Loucy (cell line): ENCODE data around the gene DNMBP.

Experiments
- EZH2phosphoT487 ChIP-seq: fragments of 200-600 bp; IDR thresholded peaks from 2 replicates; pipeline ENCODE4 v1.6.1; 2018; ENCODE audit warnings: antibody characterized with exemption, mild to moderate bottlenecking, moderate library complexity, borderline replicate concordance
- TF ChIP-seq, protein P1 (sequence below): fragments of 200-600 bp; sonication (generic); conservative IDR thresholded peaks from 2 replicates; pipeline ENCODE4 v1.5.1; 2014; ENCODE audit warnings: mild to moderate bottlenecking, antibody characterized with exemption, low read length

DNA sequence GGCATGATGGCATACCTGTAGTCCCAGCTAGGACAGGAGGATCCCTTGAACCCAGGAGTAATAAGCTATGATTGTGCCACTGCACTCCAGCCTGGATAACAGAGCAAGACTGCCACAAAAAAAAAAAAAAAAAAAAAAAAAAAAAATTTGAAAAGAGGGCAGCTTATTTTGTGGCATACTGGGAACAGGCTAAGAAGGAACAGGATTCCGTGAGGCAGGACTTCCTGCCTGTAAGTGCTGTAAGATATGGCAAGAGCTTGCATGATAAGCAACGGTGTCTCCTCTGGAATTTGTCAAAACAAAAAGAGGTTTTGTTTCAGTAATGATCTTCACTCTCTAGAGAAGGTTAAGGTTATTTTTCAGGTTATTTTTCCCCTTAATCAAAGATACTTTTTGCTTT lies 126.2 kb downstream of the DNMBP start:
- TF ChIP-seq, protein P1, sequence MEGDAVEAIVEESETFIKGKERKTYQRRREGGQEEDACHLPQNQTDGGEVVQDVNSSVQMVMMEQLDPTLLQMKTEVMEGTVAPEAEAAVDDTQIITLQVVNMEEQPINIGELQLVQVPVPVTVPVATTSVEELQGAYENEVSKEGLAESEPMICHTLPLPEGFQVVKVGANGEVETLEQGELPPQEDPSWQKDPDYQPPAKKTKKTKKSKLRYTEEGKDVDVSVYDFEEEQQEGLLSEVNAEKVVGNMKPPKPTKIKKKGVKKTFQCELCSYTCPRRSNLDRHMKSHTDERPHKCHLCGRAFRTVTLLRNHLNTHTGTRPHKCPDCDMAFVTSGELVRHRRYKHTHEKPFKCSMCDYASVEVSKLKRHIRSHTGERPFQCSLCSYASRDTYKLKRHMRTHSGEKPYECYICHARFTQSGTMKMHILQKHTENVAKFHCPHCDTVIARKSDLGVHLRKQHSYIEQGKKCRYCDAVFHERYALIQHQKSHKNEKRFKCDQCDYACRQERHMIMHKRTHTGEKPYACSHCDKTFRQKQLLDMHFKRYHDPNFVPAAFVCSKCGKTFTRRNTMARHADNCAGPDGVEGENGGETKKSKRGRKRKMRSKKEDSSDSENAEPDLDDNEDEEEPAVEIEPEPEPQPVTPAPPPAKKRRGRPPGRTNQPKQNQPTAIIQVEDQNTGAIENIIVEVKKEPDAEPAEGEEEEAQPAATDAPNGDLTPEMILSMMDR = no peak
- no peak for TF ChIP-seq EZH2phosphoT487
